Vagina (tissue), 2 donors: Measurements from ENCODE around the gene ABCG8.

Experiments
- POLR2A ChIP-seq, 2 donors: fragments of 450-650 bp; IDR thresholded peaks; one replicate each; pipeline ENCODE4 v1.6.1; 2017; ENCODE audit warnings: antibody characterized with exemption in 2 of 2, mild to moderate bottlenecking in 2 of 2, moderate library complexity in 2 of 2
- TF ChIP-seq, protein P1 (sequence below), 3 experiments: fragments of 450-650 bp in 2 of 3; fragments of 200-600 bp in 1 of 3; sonication (generic) in 1 of 3; IDR thresholded peaks; one replicate each; pipeline ENCODE4 v1.5.1; 2017 to 2019; ENCODE audit warnings: antibody characterized with exemption in 3 of 3, mild to moderate bottlenecking in 2 of 3, moderate library complexity in 2 of 3

DNA sequence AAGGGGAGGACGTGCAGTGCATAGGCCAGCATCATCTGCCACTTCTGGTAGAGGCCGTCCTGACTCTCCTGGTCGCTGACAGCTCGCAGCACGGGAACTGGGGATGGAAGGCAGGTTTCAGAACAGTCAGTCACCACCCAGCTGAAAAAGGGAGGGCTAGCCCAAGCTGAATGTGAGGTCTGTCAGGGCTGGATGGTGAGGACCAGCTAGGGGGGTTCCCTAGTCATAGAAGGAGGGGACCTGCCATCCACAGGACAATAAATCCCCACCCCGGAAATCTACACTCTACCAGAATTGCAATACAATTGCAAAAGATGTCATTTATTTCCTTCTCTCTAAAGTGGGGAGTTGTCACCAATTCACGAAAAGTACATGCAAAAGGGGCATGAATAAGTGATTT, 15.9 kb upstream of the ABCG8 start:
- TF ChIP-seq, protein P1, sequence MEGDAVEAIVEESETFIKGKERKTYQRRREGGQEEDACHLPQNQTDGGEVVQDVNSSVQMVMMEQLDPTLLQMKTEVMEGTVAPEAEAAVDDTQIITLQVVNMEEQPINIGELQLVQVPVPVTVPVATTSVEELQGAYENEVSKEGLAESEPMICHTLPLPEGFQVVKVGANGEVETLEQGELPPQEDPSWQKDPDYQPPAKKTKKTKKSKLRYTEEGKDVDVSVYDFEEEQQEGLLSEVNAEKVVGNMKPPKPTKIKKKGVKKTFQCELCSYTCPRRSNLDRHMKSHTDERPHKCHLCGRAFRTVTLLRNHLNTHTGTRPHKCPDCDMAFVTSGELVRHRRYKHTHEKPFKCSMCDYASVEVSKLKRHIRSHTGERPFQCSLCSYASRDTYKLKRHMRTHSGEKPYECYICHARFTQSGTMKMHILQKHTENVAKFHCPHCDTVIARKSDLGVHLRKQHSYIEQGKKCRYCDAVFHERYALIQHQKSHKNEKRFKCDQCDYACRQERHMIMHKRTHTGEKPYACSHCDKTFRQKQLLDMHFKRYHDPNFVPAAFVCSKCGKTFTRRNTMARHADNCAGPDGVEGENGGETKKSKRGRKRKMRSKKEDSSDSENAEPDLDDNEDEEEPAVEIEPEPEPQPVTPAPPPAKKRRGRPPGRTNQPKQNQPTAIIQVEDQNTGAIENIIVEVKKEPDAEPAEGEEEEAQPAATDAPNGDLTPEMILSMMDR (IDR thresholded peaks at IDR 0.05), result no peak
- no peak for TF ChIP-seq POLR2A (IDR thresholded peaks at IDR 0.05)
